GM19238 (cell line): ENCODE measurements around the gene PRMT7.
A peak's percentile ranks its signal among the peaks of the same experiment; 100 is the strongest.

Experiments used
- DNase-seq: peaks from one replicate; pipeline ENCODE4 v3.0.0; 2011; ENCODE audit warnings: low spot score; ENCODE audit not compliant: insufficient read length

PRMT7 gene

DNA sequence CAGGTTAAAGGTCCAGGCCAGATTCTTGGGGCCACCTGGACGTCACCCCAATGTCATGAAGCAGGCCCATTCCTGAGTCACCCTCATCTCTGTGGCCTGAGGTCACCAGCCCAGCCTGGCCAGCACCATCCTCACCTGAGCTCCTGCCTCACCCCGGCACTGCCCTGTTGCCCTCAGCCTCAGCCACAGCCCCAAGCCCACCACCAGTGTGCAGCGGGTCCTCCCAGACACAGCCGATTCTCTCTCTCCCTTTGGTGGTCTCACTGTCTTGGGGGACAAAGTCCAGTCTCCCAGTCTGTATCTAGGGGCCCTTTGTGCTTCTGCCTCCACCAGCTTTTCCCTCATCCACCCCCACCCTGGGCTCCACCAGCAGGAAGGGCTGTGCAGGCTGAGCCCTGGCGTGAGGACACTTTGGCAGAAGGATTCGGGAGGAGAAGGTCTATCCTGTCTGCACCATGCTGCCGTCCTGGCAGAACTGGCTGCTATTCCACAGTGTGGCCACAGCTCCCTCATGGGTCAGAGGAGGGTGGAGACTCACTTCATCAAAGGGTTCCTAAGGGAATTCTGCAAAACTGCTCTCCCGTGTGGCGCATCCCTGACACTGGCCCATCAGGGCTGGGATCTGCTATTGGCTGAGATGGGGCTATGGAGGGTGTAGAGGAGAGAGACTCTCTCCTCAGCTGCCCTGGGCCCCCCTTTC lies 64.3 kb downstream of the PRMT7 start:
- no peak for DNase-seq

GRCh38 chr16:68375801-68376536 lies 65.2 kb downstream of the PRMT7 start:
- no peak for DNase-seq

DNA sequence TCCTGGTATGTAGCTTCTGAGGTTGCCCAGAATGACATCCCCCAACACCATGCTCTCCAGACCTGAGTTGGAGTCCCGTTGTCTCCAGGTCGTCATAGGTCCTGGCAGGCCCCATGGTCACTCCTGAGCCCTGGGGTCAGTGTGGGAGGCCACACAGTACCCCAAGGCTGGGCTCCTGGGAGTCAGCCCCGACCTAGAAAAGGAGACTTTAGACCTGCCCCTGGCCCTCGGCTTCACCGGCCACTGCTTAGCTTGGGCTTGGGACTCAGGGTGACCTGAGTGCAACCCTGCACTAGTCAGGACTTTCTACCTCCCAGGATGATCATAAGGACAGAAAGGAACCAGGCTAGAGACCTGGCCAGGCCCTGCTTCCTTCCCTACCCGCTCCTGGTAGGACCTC lies 65.8 kb downstream of the PRMT7 start:
- DNase-seq: no peak

DNA sequence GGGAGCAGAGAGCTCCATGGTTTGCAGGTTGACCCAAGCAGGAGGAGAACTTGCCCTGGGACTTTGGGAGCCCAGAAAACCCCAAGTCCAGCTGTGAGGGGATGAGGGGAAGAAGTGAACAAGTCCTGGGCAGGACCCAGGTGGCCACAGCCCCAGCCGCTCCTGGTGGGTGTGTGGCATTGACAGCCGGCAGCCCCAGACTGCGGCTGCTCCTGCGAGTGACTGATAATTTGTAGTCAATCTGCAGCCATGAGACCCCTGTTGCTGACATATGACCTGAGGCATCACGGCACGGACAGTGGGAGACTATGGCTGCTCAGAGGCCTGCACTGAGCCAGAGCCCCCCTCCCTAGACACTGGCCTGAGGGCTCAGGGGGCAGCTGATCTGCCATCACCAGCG lies 66.4 kb downstream of the PRMT7 start:
- DNase-seq: no peak

GRCh38 chr16:68377667-68378393 lies 67.0 kb downstream of the PRMT7 start:
- no peak for DNase-seq

GRCh38 chr16:68378436-68379415 lies 67.9 kb downstream of the PRMT7 start:
- no peak for DNase-seq

DNA sequence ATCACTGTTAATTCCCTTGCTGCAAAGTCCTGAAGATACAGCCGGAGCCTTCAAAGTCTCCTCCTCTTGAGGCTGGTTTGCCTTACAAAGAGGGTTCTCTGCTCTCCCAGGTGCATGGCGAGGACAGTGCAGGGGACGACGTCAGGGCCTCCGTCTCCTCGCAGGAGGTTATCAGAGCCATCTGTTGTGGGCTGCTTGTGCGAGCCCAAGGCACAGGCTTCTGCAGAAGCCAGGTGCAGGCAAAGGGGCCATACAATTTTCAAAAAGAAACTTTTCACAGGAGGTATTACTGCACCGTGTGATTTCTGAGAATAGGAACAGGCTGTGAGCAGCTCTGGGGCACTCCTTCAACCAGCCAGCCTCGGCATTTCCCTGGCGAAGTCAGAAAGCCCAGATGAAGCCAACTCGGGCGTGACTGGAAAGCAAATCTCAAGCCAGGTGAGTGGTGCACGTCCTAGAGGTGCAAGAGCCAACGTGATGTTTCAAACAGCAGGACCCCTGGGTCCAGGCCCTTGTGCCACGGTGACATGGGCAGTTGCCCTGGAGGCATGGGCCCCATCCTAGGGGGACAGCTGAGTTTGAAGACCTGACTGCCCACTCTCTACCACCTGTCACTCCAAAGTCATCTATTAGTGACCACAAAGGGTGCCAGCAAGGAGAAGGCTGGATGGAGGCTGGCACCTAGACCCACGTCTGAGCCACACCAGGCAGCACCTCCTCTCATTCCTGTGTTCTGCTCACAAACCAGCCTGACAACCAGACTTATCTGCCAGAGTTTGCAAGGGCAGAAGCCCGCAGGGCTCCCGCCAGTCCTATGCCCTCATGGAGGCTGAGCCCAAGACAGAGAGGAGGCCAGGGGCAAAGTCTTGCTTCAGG lies 68.9 kb downstream of the PRMT7 start:
- DNase-seq: no peak

GRCh38 chr16:68380348-68380670 lies 69.5 kb downstream of the PRMT7 start:
- DNase-seq: no peak

DNA sequence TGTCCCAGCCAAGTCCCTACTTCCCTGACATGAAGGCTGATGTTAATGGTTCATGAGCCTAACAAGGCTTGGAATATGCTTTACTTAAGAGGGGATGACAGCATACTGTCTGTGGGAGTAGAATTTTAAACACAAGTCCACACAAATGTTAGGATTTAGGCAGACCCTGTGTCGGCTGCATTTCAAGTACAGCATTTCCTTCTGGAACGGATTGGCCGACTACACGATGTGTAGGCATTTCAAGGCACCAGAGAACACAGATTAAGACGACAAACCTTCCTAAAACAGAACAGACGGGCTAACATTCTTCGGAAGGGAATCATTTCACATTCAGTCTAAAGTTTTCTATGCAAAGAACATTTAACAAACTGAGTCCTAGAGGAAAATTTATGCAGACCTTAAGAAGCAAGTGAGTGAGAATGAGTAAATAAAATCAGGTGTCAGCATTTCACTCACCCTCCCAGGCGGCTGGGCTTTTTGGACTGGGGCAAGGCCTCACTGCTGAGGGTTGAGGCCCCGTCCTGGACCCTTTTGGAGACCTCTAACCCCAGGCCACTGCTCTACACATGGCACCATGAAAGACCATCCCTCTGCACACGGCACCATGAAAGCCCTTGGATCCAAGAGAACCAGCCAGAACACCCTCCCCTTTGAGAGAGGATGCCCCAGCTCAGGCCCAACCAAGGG lies 70.0 kb downstream of the PRMT7 start:
- no peak for DNase-seq

- DNase-seq: no peak
Measured at GRCh38 chr16:68381363-68381724, 70.5 kb downstream of the PRMT7 start.

DNA sequence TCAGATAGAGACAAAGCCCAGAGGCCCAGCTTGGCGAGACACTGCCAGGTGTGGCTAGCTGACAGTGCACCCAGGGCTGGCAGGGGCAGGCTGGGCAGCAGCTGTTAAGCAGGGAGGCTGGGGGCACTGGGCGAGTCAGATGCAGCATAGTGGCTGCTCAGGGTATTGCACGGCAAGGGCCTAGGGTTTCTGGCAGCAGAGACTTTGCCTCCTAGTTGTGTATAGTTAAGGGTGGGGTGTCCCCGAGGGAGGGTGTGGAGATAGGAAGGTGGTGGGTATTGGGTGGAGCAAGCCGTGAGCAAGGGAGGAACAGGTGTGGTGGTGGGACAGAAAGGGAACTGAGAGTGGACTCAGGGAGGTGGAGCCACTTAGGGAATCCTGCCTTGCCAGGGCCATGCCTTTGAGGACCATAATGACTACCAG lies 71.5 kb downstream of the PRMT7 start:
- peak; percentile 60 for DNase-seq

GRCh38 chr16:68383858-68384257 lies 73.0 kb downstream of the PRMT7 start:
- no peak for DNase-seq

DNA sequence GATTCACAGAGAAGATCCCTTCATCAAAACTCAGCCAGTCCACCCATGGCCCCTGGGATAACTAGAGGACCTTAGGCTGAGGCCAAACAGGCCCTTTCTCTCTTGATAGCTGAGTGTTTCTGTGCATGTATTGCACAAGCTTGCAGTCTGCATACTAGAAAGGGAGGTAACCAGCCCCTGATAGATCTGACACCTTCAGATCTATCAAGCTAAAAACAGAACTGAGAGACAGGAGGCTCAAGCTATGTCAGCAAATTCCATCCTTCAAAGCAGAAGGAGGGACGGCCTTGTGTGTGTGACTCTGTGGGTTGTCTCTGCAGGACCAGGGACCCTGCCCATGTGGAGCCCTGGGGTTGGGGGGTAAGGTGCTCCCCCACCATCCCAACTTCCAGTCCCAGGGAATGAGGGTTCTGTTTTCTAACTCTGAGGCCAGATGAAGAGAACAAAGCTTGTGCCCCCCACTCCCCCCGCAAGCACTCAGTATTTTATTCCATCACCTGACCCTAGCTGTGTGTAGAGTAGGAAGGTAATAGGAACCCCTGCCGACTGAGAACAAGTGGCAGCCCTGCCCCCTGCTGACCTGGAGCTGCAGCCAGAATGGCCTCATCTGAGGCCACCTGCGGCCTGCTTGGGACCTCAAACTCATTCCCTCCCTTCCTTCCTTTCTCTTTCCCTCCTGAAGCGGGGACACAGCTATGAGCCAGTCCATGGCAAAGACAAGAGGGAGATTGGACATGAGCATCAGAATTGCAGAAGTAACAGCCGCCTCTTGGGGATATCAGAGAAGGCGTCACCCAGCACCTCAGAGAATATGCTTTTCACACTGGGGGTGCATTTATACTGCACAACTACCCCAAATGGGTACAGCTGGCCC lies 73.7 kb downstream of the PRMT7 start:
- DNase-seq: no peak

- no peak for DNase-seq
Measured at GRCh38 chr16:68385371-68385770, 74.6 kb downstream of the PRMT7 start.

DNA sequence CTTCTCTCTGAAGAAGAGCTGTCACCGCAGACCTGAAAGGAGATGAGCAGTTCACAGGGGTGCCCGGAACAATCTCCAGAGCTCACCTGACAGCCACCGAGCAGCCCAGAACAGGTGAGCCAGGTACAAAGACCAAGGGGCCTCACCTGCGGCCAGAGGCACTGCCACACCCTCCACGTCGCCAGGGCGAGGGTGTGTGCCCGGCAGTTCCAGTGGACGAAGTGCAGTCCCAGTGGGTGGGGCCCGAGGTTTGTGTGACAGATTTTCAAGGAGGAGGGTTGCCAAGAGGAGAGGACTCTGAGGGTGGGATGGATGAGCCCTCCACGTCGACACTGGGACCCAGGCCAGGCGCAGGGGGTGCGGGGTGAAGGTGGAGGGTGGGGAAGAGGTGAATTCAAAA lies 75.8 kb downstream of the PRMT7 start:
- no peak for DNase-seq

DNA sequence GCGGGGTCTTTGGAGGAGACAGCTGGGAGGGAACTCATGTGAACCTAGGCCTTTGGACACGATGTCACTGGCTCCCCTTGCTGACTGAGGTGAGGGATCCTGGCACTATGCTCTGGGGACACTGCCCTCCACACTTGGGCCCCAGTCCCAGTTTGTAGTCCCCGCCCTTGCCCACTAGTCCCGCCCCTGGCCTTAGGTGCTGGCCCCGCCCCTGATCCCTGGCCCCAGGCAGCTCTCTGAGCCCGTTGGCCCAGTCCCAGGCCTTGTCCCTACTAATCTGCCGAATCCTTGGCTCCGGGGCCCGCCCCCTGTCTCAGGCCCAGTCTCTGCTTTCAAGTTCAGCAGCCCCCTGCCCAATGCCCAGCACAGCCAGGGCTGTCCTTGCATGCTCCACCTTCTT lies 76.5 kb downstream of the PRMT7 start:
- no peak for DNase-seq

DNA sequence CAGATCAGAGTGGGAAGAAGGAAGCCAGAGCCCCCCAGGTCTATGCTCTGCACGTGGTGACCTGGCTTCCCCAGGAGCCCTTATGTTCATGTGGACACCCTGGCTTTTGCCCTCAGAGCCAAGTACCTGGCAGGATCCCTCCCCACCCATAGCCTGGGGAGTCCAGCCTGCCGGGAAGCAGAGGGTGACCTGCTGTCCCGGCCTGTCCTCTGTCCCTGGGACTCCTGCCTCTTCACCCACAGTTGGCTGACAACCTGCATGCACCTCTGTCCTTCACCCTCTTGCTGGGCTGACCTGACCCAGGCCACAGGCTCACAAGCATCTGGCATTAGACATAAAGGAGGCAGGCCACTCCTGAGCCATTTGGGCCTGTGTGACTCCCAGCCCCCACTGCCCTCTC lies 77.3 kb downstream of the PRMT7 start:
- no peak for DNase-seq

- no peak for DNase-seq
Measured at GRCh38 chr16:68389006-68389405, 78.2 kb downstream of the PRMT7 start.
